Measurements from ENCODE around the gene VWA1. TPM values are rescaled to one million over a fixed set of nuclear protein-coding genes. Genes with fewer than 3 reads are reported as not detected.

VWA1 gene
- total and polyA plus RNA-seq, 2 of the 4 experiments (the other 2 are of a cell fraction): 1.1 to 6.1 TPM

GRCh38 chr1:1460540-1461130 lies 25.1 kb downstream of the VWA1 start:
- H3K18ac ChIP-seq (ENCODE audit: low read depth, low read length): no peak overlapping the region
- no peak overlapping the region for H2BK20ac ChIP-seq (ENCODE audit: low read depth, low read length)
- intact Hi-C loops (cut with micrococcal nuclease) (no loop called here), in situ Hi-C loops (cut with MboI; ENCODE audit: low sequenced_read_pairs) (no loop called here), dilution Hi-C loops (cut with HindIII; ENCODE audit: low sequenced_read_pairs, unreplicated experiment) (no loop called here)
- ATAC-seq (ENCODE audit: low read depth): no peak
- H3K14ac ChIP-seq (replicated peaks; ENCODE audit: low read depth, low read length): no peak overlapping the region
- H3K9ac ChIP-seq (ENCODE audit: low read depth, low read length): no peak overlapping the region
- H4K20me1 ChIP-seq (ENCODE audit: insufficient read depth, low read length): no peaks in the 10 kb centered on the region
- no peaks in the 10 kb centered on the region for H3K9me1 ChIP-seq (ENCODE audit: insufficient read depth, low read length)
- no peak overlapping the region for H2BK15ac ChIP-seq (ENCODE audit: low read depth, low read length)
- no peak for TF ChIP-seq CTCF (conservative IDR thresholded peaks at IDR 0.05; ENCODE audit: low read depth, low read length)
- TF ChIP-seq NFE2L2 (IDR thresholded peaks at IDR 0.05; ENCODE audit: low read depth, low read length): no peak
- TF ChIP-seq RFX5 (IDR thresholded peaks at IDR 0.05; ENCODE audit: low read depth, low read length): no peak
- no peak for TF ChIP-seq SMC3 (IDR thresholded peaks at IDR 0.05; ENCODE audit: low read depth, low read length)
- no peak for TF ChIP-seq MAFK (IDR thresholded peaks at IDR 0.05; ENCODE audit: low read depth, low read length)
- H3K56ac ChIP-seq (ENCODE audit: extremely low read depth, insufficient read depth, low read length): no peak overlapping the region
- H3K27me3 ChIP-seq (ENCODE audit: control insufficient read depth, insufficient read depth, low read length): no peaks in the 10 kb centered on the region
- ChIA-PET POLR2A (ENCODE audit: unreplicated experiment) (no interaction called here), CTCF (no interaction called here)
- no peak overlapping the region for H3K4ac ChIP-seq (ENCODE audit: low read depth, low read length)
- H3K4me2 ChIP-seq (ENCODE audit: low read depth, low read length): no peak overlapping the region
- no TSS peak for BruUV-seq (replicated peaks)
- H4K91ac ChIP-seq (ENCODE audit: insufficient read depth, low read depth, low read length): no peak overlapping the region
- no peaks in the 10 kb centered on the region for H3K4me1 ChIP-seq (ENCODE audit: control insufficient read depth, insufficient read depth, low read length)
- no peak overlapping the region for H4K8ac ChIP-seq (ENCODE audit: low read depth in 2 of 2, low read length in 2 of 2)
- no peaks in the 10 kb centered on the region for H3K36me3 ChIP-seq (ENCODE audit: control insufficient read depth, insufficient read depth, low read length)
- H2BK5ac ChIP-seq (ENCODE audit: low read depth, low read length, poor library complexity, severe bottlenecking): no peak overlapping the region
- H2AFZ ChIP-seq (replicated peaks; ENCODE audit: low read length, poor library complexity): no peak overlapping the region
- H3K4me3 ChIP-seq (ENCODE audit: insufficient read depth, low read depth, low read length): no peak overlapping the region
- WGBS, 2 experiments (ENCODE audit: extremely low coverage in 2 of 2, insufficient read length in 1 of 2): 81% methylated on average over 16 of the region's 27 CpGs; no CpG with 5 or more reads in 1 of the 2 experiments
- no peaks in the 10 kb centered on the region for H3K79me1 ChIP-seq (ENCODE audit: low read depth in 1 of 2, low read length in 2 of 2)
- no peaks in the 10 kb centered on the region for H3K9me3 ChIP-seq (ENCODE audit: control insufficient read depth, insufficient read depth, low read length)
- H3K27ac ChIP-seq (ENCODE audit: insufficient read depth, low read length): no peak overlapping the region
- H2BK120ac ChIP-seq (ENCODE audit: low read depth, low read length): no peak overlapping the region
- H4K5ac ChIP-seq (ENCODE audit: low read depth, low read length): no peak overlapping the region
- no peak overlapping the region for H2AK9ac ChIP-seq (replicated peaks; ENCODE audit: low read depth, low read length, poor library complexity)
- H3K23ac ChIP-seq (ENCODE audit: low read depth, low read length): no peak overlapping the region
- H2AK5ac ChIP-seq (ENCODE audit: low read depth, low read length): no peak overlapping the region
- DNase-seq: no peak

Measured in IMR-90 (cell line).